OCI-LY7 (cell line): ENCODE data around the gene NME7. TPM values are rescaled to one million over a fixed set of nuclear protein-coding genes. Genes with fewer than 3 reads are reported as not detected.

Source experiments
- BruUV-seq: library from RNA; stranded (reverse); fragments of 400-500 nt; replicated peaks from 2 replicates; lab custom pipeline; 2021; lab: Mats Ljungman, UMichigan
- CTCF ChIA-PET: fragments of 300-600 bp; sonication (Branson Sonifier 250); formaldehyde crosslinking; loops from one replicate; lab custom pipeline; 2022; ENCODE audit warnings: antibody characterized with exemption; ENCODE audit not compliant: unreplicated experiment; lab: Charles Lee
- POLR2A ChIA-PET: fragments of 300-600 bp; sonication (Branson Sonifier 250); formaldehyde crosslinking; loops from one replicate; lab custom pipeline; 2022; ENCODE audit warnings: antibody characterized with exemption; lab: Charles Lee
- DNase-seq: peaks from one replicate; pipeline ENCODE4 v3.0.0-alpha.2; 2015; ENCODE audit warnings: low spot score
- H2AFZ ChIP-seq: fragments of 200-600 bp; sonication (generic), shearing (Covaris generic); 2 replicates; pipeline ENCODE4 v1.6.1; 2014; ENCODE audit warnings: mild to moderate bottlenecking, antibody characterized with exemption, low read length, moderate library complexity
- H3K27ac ChIP-seq: fragments of 200-600 bp; sonication (generic); 2 replicates; pipeline ENCODE4 v1.5.1; 2014; ENCODE audit warnings: mixed run types, low read depth, mild to moderate bottlenecking, moderate library complexity, low read length, inconsistent platforms; ENCODE audit not compliant: poor library complexity, severe bottlenecking
- H3K36me3 ChIP-seq: fragments of 200-600 bp; sonication (generic); 2 replicates; pipeline ENCODE4 v1.6.1; 2014; ENCODE audit warnings: mild to moderate bottlenecking, antibody characterized with exemption, low read length, moderate library complexity, mixed read lengths; ENCODE audit not compliant: insufficient read depth
- H3K4me1 ChIP-seq: fragments of 200-600 bp; sonication (generic); 2 replicates; pipeline ENCODE4 v1.5.1; 2014; ENCODE audit warnings: mild to moderate bottlenecking, low read length; ENCODE audit not compliant: insufficient read depth, poor library complexity, severe bottlenecking
- H3K4me2 ChIP-seq: fragments of 200-600 bp; sonication (generic); 2 replicates; pipeline ENCODE4 v1.6.1; 2014; ENCODE audit warnings: mild to moderate bottlenecking, low read length
- H3K4me3 ChIP-seq: fragments of 200-600 bp; sonication (generic); 2 replicates; pipeline ENCODE4 v1.5.1; 2014; ENCODE audit warnings: mild to moderate bottlenecking, low read depth, low read length; ENCODE audit not compliant: poor library complexity, severe bottlenecking
- H3K79me2 ChIP-seq: fragments of 200-600 bp; sonication (generic); 2 replicates; pipeline ENCODE4 v1.6.1; 2016; ENCODE audit warnings: low read depth, mild to moderate bottlenecking, low read length, moderate library complexity, mixed read lengths; ENCODE audit not compliant: insufficient read depth
- H3K9me2 ChIP-seq: fragments of 200-600 bp; sonication (generic); 2 replicates; pipeline ENCODE4 v1.6.1; 2016; ENCODE audit warnings: mild to moderate bottlenecking, low read length, mixed read lengths; ENCODE audit not compliant: insufficient read depth
- H3K9me3 ChIP-seq: fragments of 200-600 bp; sonication (generic); 2 replicates; pipeline ENCODE4 v1.6.1; 2014; ENCODE audit warnings: mild to moderate bottlenecking, mixed run types, low read length, mixed read lengths
- H4K20me1 ChIP-seq: fragments of 200-600 bp; sonication (generic); 2 replicates; pipeline ENCODE4 v1.6.1; 2014; ENCODE audit warnings: mild to moderate bottlenecking, antibody characterized with exemption, low read length, moderate library complexity, mixed read lengths; ENCODE audit not compliant: insufficient read depth
- EZH2phosphoT487 ChIP-seq: fragments of 200-600 bp; sonication (generic); IDR thresholded peaks from 2 replicates; pipeline ENCODE4 v1.6.1; 2018; ENCODE audit warnings: low read depth, borderline replicate concordance, mild to moderate bottlenecking, mixed run types, antibody characterized with exemption, low read length, moderate library complexity, mixed read lengths
- intact Hi-C: fragments of 100-400 bp; cut with micrococcal nuclease; formaldehyde crosslinking; loops from one replicate; pipeline ENCODE4 v1.10.0; 2022; ENCODE audit not compliant: unreplicated experiment
- total RNA-seq, 2 experiments: library from RNA; depleted of rRNA in 1 of 2; stranded (reverse); fragments of >200 nt in 1 of 2; shearing (Covaris generic) in 1 of 2; gene quantifications; 2 replicates each; pipeline ENCODE4 v1.2.3, GENCODE V29; 2014 to 2022
- TF ChIP-seq, protein P1 (sequence below): fragments of 200-600 bp; sonication (generic); conservative IDR thresholded peaks from 2 replicates; pipeline ENCODE4 v1.5.1; 2014; ENCODE audit warnings: mild to moderate bottlenecking, antibody characterized with exemption, low read length, moderate library complexity, mixed read lengths

NME7 gene
- total RNA-seq, 2 experiments from 2014 or later = 9.3 to 17.0 TPM

DNA sequence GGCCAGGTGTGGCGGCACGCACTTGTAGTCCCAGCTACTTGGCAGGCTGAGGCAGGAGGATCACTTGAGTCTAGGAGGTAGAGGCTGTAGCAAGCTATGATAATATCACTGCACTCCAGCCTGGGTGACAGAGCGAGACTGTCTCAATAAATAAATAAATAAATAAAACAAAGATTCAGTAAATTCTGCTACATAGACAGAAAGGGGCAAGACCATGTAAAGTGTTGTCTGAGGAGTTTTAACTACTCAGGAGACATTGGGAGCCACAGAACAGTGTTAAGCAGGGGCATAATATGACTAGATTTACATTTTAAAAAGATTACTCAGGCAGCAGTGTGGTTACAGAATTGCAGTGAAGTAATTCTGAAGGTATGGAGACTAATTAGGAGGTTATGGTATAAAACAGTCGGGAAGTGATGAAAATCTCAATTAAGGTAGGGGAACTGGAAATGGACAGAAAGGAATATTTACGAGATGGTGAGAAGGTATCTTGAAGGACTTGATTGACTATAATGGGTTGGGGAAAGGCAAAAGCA, 166.4 kb downstream of the NME7 start:
- H3K36me3 ChIP-seq = no peaks in the 10 kb centered on the region
- TF ChIP-seq EZH2phosphoT487 = no peak
- TF ChIP-seq, protein P1, sequence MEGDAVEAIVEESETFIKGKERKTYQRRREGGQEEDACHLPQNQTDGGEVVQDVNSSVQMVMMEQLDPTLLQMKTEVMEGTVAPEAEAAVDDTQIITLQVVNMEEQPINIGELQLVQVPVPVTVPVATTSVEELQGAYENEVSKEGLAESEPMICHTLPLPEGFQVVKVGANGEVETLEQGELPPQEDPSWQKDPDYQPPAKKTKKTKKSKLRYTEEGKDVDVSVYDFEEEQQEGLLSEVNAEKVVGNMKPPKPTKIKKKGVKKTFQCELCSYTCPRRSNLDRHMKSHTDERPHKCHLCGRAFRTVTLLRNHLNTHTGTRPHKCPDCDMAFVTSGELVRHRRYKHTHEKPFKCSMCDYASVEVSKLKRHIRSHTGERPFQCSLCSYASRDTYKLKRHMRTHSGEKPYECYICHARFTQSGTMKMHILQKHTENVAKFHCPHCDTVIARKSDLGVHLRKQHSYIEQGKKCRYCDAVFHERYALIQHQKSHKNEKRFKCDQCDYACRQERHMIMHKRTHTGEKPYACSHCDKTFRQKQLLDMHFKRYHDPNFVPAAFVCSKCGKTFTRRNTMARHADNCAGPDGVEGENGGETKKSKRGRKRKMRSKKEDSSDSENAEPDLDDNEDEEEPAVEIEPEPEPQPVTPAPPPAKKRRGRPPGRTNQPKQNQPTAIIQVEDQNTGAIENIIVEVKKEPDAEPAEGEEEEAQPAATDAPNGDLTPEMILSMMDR = no peak
- no peak overlapping the region for H3K4me3 ChIP-seq
- H3K9me2 ChIP-seq = no peaks in the 10 kb centered on the region
- BruUV-seq = no TSS peak
- ChIA-PET CTCF (no interaction called here), POLR2A (no interaction called here)
- no peak overlapping the region for H2AFZ ChIP-seq
- no peak overlapping the region for H3K4me2 ChIP-seq
- H3K4me1 ChIP-seq = no peaks in the 10 kb centered on the region
- H3K79me2 ChIP-seq = no peaks in the 10 kb centered on the region
- no peaks in the 10 kb centered on the region for H3K9me3 ChIP-seq
- intact Hi-C loops = no loop called here
- no peak for DNase-seq
- H4K20me1 ChIP-seq = no peaks in the 10 kb centered on the region
- no peak overlapping the region for H3K27ac ChIP-seq

DNA sequence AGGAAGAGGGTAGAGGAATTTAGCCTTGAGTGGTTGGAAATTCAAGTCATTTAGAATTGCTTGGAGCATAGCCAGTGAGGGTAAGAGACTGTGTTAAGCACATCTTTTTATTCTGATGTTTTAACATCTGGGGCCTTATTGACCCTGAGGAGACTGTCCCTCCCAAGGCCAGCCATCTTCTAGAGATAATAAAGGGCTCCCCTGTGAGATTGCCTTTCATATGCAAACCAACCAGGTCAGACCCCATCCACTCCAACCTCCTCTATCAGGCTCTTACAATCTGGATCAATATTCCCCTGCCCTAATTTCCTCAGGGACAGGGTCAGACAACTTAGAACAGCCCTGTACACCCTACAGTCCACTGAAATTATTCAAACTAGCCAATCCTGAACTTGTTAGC, 167.3 kb downstream of the NME7 start:
- Histone ChIP-seq H3K4me3 (no peak overlapping the region), H2AFZ (no peak overlapping the region), H4K20me1 (no peaks in the 10 kb centered on the region), H3K9me3 (no peaks in the 10 kb centered on the region), H3K27ac (no peak overlapping the region), H3K36me3 (no peaks in the 10 kb centered on the region), H3K9me2 (no peaks in the 10 kb centered on the region), H3K79me2 (no peaks in the 10 kb centered on the region), H3K4me2 (no peak overlapping the region), H3K4me1 (no peaks in the 10 kb centered on the region)
- ChIA-PET POLR2A (no interaction called here), CTCF (no interaction called here)
- no TSS peak for BruUV-seq
- no peak for TF ChIP-seq EZH2phosphoT487
- TF ChIP-seq, protein P1 = no peak
- intact Hi-C loops = no loop called here
- no peak for DNase-seq

DNA sequence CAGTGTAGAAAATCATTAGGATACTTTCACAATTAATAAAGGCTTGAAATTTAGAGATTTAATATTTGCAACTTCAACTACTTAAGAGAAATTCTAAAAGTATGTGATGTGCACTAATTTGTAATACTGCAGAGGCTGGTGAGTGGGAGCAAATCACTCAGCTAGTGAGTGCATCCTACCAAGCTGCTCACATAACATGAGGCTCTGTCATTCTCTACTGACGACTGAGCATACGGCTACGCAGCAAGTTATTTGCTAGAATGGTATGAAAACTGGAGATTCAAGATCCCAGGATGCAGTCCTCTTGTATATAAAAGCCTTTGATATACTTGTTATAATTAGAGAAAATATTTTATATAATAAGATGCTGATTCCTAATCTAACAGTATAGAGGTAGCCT, 171.0 kb downstream of the NME7 start:
- TF ChIP-seq, protein P1 = no peak
- Histone ChIP-seq H4K20me1 (no peaks in the 10 kb centered on the region), H3K27ac (no peak overlapping the region), H3K36me3 (no peaks in the 10 kb centered on the region), H3K4me1 (no peaks in the 10 kb centered on the region), H2AFZ (no peak overlapping the region), H3K4me2 (no peak overlapping the region), H3K4me3 (no peak overlapping the region), H3K79me2 (no peaks in the 10 kb centered on the region), H3K9me2 (no peaks in the 10 kb centered on the region), H3K9me3 (no peaks in the 10 kb centered on the region)
- intact Hi-C loops = no loop called here
- CTCF ChIA-PET = no interaction called here
- POLR2A ChIA-PET = no interaction called here
- DNase-seq = no peak
- no TSS peak for BruUV-seq
